Effector memory CD8-positive, alpha-beta T cell (primary cell): ENCODE results near the gene NLRP2B.
"Not testable (repeated sequence)": the region's sequence is repeated elsewhere in the genome, so short reads cannot be mapped to it uniquely, and the experiment has no call there.

Source experiments
- ATAC-seq: fragments of 150-1000 bp; cut with Tn5 transposase; replicated peaks from 2 replicates; pipeline ENCODE4 v1.10.0; 2021; ENCODE audit warnings: mild to moderate bottlenecking, moderate library complexity
- DNase-seq, 3 experiments: peaks; one replicate each; pipeline ENCODE4 v3.0.0; 2021
- H3K27ac Mint-ChIP-seq, 2 donors: one replicate each; pipeline ENCODE4 v1.8.0; 2022; ENCODE audit warnings: mild to moderate bottlenecking in 2 of 2, mixed read lengths in 2 of 2, moderate library complexity in 2 of 2
- H3K27me3 Mint-ChIP-seq, 2 donors: one replicate each; pipeline ENCODE4 v1.8.0; 2022; ENCODE audit warnings: mixed read lengths in 2 of 2
- H3K36me3 Mint-ChIP-seq: one replicate; pipeline ENCODE4 v1.8.0; 2022; ENCODE audit warnings: mild to moderate bottlenecking, moderate library complexity, mixed read lengths; ENCODE audit not compliant: insufficient read depth
- H3K4me1 Mint-ChIP-seq, 2 donors: one replicate each; pipeline ENCODE4 v1.8.0; 2022; ENCODE audit warnings: low read depth in 2 of 2, mixed read lengths in 2 of 2
- H3K4me3 Mint-ChIP-seq, 2 donors: one replicate each; pipeline ENCODE4 v1.8.0; 2022; ENCODE audit warnings: mild to moderate bottlenecking in 2 of 2, mixed read lengths in 2 of 2, moderate library complexity in 2 of 2
- H3K9me3 Mint-ChIP-seq, 2 donors: one replicate each; pipeline ENCODE4 v1.8.0; 2022; ENCODE audit warnings: mixed read lengths in 2 of 2

The NLRP2B gene

GRCh38 chrX:57643698-57644097, 36.4 kb downstream of the NLRP2B start:
- ATAC-seq (no peak), DNase-seq (no peak)
- Mint-ChIP-seq H3K9me3 (peaks cover 0 to 7% of the 10 kb centered on the region in 2 donors), H3K4me3 (no peak overlapping the region), H3K27me3 (no peaks in the 10 kb centered on the region), H3K4me1 (no peaks in the 10 kb centered on the region), H3K27ac (no peak overlapping the region), H3K36me3 (no peaks in the 10 kb centered on the region)

GRCh38 chrX:57641338-57641737, 38.7 kb downstream of the NLRP2B start:
- Mint-ChIP-seq H3K4me1 (no peaks in the 10 kb centered on the region), H3K9me3 (peaks cover 0 to 7% of the 10 kb centered on the region in 2 donors), H3K27me3 (no peaks in the 10 kb centered on the region), H3K36me3 (no peaks in the 10 kb centered on the region), H3K27ac (no peak overlapping the region), H3K4me3 (no peak overlapping the region)
- DNase-seq: no peak
- ATAC-seq: no peak

- H3K27ac Mint-ChIP-seq: no peak overlapping the region
- H3K4me3 Mint-ChIP-seq: no peak overlapping the region
- no peaks in the 10 kb centered on the region for H3K4me1 Mint-ChIP-seq
- no peaks in the 10 kb centered on the region for H3K36me3 Mint-ChIP-seq
- no peaks in the 10 kb centered on the region for H3K27me3 Mint-ChIP-seq
- no peak for DNase-seq
- ATAC-seq: no peak
- peaks cover 0 to 7% of the 10 kb centered on the region in 2 donors for H3K9me3 Mint-ChIP-seq
These were observed 39.4 kb downstream of the NLRP2B start for GRCh38 chrX:57640674-57641016.

GRCh38 chrX:57629438-57629837, 50.6 kb downstream of the NLRP2B start:
- not testable (repeated sequence) for H3K4me1 Mint-ChIP-seq, H3K27me3 Mint-ChIP-seq, H3K9me3 Mint-ChIP-seq, H3K4me3 Mint-ChIP-seq, DNase-seq, H3K27ac Mint-ChIP-seq, H3K36me3 Mint-ChIP-seq, ATAC-seq
